GM21529 (cell line): ENCODE results near the gene ANKHD1.

Source experiments
- ATAC-seq: cut with Tn5 transposase; IDR thresholded peaks from one replicate; pipeline ENCODE4 v1.9.1; 2021; ENCODE audit not compliant: unreplicated experiment

Gene ANKHD1

DNA sequence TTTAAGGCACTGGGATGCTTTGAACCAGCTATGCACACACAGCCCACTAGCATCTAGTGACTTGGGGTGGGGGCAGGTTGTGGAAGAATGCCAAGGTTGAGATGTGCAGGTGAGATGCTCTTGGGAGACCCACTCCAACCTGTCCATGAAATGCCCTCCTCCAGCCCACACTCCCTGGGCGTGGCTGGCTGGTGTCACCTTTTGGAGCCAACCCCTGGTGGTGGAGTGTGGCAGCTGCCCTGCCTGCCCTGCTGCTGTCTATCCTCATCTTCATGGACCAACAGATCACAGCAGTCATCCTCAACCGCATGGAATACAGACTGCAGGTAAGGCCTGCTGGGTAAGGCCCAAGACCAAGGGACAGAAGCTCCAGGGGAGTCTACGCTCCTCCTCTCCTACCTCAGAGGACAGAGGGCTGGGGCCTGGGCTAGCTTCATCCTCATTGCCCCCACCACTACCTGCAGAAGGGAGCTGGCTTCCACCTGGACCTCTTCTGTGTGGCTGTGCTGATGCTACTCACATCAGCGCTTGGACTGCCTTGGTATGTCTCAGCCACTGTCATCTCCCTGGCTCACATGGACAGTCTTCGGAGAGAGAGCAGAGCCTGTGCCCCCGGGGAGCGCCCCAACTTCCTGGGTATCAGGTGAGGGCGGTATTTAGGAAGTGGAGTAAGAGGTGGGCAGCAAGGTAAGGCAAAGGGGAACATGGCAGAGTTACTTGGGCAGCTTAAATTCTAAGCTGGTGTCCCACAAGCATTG, 34.2 kb upstream of the ANKHD1 start:
- ATAC-seq, result no peak

DNA sequence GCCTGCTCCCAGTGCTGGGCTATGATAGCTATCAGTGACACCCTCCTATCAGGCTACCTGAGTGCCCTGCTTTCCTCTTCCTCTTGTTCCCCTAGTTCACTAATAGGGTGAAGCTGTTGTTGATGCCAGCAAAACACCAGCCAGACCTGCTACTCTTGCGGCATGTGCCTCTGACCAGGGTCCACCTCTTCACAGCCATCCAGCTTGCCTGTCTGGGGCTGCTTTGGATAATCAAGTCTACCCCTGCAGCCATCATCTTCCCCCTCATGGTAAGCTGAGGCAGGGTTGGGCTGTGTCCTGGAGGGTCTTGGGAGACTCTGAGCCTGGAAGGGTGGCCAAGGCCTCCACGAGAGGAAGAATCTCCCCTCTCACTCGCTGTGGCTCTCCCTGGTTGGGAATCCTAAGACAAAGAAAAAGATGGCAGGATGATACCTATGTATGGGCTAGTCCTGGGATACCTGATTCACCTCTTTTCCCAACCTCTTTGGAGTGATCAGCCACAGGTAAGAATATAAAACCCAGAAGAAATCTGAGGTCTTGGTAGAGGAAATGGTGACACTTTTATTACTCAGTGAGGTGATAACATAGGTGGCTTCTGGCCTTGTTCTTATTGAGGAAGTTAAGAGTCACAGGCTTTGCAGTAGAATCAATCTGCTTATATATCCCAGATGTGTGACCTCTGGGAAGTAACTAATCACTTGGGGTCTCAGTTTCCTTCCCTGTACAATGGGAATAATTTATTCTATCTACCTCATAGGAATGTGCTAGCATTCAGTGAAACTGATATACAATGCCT, 30.1 kb upstream of the ANKHD1 start:
- no peak for ATAC-seq

DNA sequence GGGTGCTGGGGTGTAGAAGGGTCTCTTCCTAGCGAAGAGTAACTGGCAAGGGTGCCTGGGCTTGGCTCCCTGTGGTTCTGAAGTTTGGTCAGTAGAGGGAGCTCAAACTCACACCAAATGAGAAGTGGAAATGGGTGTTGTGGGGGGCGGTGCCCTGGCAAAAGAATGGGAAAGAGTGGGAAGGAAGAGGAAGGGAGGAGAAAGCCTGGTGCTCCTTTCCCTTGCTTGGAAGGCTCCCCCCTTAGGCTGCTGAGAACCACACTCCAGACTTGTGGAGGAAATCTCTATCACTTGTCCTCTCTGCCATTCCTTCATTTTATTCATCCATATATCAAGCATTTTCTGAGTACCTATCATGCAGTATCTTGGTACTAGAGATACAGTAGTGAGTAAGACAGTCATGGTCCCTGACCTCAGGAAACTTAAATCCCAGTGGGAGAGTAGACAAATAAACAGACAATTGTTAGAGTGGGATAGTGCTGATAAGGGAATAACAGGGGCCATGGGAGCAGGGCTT, 28.6 kb upstream of the ANKHD1 start:
- peak; percentile 82 for ATAC-seq

DNA sequence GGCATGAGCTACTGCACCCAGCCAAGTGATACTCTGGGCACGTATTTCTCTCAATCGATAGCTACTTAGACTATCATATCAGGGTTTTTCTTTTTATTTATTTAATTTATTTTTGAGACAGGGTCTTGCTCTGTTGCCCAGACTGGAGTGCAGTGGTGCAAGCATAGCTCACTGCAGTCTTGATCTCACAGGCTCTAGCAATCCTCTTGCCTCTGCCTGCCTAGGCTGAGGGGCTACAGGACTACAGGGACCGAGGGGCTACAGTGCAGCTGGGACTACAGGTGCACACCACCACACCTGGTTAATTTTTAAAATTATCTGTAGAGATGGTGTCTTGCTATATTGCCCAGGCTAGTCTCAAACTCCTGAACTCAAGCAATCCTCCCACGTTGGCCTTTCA, 20.3 kb upstream of the ANKHD1 start:
- ATAC-seq, result no peak

DNA sequence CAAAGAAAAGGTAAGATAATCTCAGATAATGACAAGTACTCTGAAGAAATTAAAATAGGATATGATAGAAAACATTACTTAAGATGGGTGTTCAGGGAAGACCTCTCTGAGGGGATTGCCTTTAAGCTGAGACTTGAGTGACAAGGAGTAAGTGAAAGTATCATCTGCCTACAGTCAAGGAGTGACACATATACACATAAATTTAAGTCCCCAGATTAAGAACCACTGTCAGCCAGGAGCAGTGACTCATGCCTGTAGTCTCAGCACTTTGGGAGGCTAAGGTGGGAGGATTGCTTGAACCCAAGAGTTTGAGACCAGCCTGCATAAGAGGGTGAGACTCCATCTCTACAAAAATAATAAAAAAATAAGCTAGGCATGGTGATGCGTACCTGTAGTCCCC, 19.7 kb upstream of the ANKHD1 start:
- no peak for ATAC-seq

DNA sequence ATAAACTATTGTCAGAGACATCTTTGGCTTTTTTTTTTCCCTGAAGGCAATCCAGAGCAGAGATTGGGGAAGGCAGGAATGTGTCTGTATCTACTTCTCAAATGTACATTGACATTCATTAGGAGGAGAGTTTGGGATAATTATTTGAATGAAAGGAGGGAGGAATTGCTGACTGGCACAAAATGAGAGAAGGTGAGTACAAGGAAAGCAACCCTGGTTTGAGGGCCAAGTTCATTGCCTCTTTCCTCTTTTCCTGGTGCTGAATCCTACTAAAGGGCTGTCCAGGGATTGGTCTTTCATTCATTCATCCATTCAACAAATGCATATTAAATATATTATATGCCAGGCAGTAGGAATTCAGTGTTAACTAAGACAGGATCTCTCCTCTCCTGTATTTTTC, 18.8 kb upstream of the ANKHD1 start:
- ATAC-seq, result no peak

DNA sequence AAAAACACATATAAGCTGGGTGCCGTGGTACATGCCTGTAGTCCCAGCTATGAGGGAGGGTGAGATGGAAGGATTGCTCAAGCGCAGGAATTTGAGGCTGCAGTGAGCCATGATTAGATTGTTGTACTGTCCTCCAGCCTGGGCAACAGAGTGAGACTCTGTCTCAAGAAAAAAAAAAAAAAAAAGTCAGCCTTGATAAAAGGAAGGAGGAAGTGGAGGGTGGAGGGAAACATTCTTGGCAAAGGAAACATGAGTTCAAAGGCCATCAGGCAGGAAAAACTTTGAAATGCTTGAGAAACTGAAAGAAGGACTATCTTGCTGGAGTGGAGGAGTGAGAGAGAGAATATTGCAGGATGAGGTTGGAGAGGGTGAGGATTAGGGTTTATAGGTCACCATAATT, 18.3 kb upstream of the ANKHD1 start:
- no peak for ATAC-seq

DNA sequence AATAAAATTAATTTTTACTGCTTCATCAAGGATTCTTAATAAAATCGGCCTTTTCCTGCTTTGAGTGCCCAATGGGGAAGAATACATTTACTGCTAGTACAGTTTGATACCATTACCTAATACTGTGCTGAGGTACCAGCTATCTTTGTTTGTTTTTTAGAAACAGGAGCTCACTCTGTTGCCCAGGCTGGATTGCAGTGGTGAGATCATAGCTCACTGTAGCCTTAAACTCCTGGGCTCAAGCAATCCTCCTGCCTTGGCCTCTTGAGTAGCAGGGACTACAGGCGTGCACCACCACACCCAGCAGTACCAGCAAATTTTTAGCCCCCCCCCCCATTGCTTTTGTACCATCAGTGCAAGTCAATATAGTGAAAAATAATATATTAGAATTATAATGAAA, 13.6 kb upstream of the ANKHD1 start:
- no peak for ATAC-seq

DNA sequence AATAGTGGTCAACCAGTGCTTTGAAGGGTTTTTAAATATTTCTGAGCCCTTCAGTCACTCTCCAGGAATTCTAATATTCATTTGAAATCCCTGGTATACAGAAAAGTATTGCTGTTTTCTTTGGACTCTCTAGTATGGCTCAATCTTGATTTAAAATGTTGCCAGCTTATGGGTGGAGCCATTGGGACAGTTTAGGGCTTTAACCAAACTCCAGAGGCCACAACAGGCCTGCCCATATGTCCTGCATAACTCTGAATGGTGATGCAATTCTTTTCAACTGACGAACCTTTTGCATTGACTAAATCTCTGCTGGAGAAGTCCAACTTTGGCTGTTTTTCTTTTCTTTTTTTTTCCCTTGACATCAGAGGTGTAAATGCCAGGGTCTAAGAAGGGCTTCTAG, 10.3 kb upstream of the ANKHD1 start:
- no peak for ATAC-seq

DNA sequence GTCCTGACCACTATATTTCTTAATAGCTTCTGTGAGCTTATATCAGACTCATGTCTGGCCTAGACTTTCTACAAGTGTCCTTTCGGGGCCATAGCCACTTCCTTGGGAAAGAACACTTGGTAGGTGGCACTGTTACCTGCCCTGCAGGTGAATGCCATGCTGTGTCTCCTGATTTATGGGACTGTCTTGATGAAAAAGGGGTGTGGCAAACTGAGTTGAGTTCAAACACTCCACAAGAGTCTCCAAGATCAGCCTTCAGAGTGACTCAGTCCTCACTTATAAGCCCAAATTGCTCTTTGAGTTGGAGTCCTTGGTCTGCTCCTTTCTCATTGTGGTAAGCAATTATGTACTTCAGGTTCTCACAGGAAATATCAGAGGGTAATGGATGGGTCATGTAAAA, 9.9 kb upstream of the ANKHD1 start:
- ATAC-seq, result no peak

DNA sequence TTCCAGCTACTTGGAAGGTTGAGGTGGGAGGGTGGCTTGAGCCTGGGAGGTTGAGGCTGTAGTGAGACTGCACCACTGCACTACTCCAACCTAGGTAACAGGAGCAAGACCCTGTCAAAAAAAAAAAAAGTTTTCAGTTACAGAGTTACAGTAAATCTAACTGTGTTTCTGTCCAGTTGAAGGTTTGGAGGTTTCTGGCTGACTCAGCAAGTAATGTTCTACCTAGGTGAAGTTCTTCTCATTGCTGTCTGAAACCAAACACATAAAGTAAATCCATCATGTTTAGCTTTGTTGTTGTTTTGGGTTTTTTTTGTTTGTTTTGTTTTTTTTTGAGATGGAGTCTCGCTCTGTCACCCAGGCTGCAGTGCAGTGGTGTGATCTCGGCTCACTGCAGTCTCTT, 7.9 kb upstream of the ANKHD1 start:
- ATAC-seq, result no peak

DNA sequence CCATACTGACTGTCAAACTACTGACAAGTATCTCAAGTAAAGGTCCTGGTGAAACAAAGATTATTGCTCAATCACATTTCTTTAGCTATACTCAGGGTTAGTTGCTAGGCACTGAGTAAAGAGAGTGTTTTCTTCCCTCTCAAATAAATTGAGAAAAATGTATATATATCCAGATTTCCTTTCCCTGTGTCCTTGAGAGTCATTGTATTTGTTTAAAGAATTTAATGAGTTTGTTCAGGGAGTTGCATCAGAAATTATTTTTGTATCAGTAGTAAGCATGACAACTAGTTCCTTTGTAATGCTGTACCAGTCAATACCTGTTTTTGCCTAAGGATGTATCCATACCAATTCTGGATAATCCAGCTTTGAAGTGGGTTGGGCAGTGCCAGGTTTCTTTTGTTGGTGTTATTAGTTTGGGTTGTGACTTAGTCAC, 3.2 kb upstream of the ANKHD1 start:
- no peak for ATAC-seq

DNA sequence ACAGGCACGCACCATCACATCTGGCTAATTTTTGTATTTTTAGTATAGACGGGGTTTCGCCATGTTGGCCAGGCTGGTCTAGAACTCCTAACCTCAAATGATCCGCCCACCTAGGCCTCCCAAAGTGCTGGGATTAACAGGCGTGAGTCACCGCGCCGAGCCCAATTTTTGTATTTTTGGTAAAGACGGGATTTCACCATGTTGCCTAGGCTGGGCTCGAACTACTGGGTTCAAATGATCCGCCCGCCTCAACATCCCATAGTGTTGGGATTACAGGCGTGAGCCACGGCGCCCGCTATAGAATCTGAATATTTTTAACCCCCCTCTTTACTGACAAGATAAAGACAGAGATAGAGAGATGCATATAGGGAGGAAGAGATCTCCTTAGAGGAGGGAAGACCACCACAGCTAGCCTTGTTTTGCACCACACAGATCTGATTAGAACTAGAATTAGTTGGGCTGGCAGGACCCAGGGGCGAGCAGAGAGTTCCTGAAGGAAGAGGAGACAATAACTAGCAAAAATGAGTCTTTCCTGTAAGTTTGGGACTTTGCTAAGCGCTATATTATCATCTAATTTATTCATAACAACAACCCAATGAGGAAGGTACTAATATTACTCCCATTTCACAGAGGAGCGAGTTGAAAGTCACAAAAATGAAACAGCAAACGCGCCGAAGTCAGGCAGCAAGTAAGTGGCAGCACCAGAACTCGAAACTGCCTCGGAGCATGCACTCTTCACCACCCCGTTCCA, 1.5 kb upstream of the ANKHD1 start:
- peak; percentile 0 for ATAC-seq

DNA sequence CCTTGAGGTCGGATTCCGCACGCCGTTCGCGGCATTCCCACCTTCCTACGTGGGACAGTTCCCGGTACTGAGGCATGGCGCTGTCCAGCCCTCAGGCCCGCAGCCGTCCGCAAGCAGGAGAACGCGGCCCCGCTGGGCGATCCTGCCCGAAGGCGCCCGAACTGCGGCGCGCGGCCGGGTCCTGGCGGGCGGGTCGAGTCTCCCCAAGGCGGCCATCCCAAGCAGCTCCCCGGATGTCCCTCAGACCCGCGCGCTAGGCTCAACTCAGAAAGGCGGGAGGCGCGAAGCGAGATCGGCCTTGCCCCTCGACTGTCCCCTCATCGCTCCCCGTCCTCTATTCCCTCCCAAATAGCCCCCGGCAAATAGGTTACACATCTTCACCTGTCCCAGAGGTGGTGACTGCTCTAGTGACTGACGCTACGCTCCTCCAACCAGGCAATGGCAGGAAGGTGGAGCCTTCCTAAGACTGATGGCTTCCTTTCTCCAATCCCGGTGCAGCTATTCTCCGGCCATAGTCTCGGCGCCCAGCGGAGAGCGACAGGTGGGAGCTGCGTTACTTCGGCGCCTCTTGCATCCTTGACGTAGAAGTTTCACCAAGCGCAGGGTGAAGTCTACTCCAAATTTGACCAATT, 787 bp upstream of the ANKHD1 start:
- peak; percentile 67 for ATAC-seq

DNA sequence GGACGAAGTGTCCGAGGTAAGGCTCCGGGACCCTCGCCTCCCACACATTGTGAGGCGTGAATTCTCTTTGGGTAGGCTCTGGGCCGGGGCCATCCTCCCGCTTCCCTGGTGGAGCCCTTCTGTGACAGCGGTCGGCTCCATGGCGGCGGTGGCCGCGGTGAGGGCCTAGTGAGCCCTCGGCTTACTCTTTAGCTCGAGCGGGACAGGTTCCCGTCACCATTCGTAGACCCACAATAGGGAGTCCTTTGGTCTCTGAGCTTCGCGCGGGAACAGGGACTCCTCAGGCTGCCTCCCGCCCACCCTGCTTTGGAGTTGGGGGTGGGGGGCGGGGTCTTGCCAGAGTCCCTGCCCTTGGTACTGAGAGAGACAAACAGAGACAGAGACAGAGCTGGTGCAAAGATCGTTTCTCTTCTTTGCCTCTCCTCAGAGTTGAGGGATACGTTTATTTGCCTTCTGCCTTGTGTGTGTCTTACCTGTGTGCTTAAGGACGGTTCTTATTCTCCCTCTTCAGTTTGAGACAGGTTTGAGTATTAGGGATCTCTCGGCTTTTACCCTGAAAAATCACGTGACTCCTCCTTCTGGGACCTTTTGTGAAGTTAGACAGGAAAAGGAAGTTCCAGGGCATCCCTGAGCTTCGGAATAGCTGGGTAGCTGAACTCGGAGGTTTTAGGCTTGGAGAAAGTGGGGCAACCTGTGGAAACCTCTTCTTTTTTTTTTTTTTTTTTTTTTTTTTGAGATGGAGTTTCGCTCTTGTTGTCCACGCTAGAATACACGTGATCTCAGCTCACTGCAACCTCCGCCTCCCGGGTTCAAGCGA, 833 bp downstream of the ANKHD1 start:
- ATAC-seq, result no peak

DNA sequence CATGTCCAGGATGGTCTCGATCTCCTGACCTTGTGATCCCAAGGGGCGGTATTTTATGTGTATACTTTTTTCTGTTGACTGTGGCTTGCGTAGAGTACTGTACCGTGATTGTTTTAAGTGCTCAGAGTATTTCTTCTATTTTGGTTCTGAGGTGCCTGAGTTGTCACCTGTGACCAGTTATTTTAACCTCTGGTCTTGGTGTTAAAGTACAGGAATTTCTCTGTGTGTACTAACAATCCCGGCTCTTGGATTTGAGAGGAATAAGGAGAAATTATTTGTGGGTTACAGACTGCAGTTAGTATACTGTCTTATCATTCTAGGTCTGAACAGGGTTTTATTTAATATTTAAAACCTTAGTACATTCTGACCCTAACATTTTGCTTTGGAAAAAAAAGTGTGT, 2.0 kb downstream of the ANKHD1 start:
- ATAC-seq, result no peak

DNA sequence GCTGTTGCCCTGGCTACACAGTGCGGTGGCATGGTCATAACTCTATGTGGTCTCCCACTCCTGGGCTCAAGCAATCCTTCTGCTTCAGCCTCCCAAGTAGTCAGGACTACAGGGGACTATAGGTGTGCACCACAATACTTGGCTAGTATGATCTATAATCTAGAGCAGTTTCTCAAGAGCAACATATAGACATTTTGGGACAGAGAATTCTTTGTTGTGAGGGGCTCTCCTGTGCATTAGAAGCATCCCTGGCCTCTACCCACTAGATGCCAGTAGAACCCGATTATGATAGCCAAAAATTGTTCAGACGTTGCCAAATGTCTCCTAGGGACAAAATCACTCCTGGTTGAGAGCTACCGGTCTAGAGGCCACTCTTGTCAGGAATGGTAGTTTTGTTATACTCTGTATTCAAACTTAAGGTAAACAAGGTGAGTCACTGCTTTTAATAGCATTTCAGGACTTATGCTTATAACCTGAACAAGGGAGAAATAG, 7.2 kb downstream of the ANKHD1 start:
- no peak for ATAC-seq

DNA sequence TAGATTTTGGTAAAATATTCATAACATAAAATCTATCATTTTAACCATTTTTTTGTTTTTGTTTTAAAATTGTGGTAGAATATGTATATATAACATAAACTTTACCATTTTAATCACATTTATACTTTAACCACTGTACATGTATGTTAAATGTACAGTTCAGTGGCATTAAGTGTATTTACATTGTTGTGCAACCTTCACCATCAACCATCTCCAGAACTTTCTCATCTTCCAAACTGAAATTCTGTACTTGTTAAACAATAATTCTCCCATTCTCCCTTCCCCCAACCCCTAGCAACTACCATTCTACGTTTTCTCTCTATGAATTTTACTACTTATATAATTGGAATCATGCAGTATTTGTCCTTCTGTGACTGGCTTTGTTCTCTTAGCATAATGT, 11.6 kb downstream of the ANKHD1 start:
- ATAC-seq, result no peak

DNA sequence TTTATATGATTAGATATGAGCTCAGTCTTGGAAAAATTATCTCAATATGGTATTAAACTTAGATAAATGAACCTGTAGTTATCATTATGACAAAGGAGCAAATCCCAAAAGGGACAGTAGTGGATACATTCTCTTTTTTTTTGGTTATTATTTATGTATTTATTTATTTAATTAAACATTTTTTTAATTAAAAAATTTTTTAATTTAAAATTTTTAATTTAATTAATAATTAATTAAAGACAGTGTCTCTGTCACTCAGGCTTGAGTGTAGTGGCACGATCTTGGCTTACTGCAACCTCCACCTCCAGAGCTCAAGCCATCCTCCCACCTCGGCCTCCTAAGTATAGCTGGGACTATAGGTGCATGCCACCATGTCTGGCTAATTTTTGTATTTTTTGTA, 15.6 kb downstream of the ANKHD1 start:
- no peak for ATAC-seq

DNA sequence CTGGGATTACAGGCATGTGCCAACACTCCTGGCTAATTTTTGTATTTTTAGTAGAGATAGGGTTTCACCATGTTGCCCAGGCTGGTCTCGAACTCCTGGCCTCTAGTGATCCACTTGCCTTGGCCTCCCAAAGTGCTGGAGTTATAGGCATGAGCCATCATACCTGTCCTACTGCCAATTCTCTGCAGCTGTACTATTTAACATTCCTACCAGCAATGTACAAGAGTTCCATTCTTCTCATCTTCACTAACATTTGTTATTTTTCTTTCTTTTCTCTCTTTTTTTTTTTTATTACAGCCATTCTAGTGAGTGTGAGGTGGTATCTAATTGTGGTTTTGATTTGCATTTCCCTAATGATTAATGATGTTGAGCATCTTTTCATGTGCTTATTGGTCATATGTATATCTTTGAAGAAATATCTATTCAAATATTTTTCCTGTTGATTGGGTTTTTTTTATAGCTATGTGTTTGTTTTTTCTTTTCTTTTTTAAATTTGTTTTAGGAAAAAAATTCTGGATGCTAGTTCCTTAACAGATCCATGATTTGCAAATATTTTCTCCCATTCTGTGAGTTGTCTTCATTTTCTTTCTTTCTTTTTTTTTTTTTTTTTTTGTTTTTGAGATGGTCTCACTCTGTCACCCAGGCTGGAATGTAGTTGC, 17.4 kb downstream of the ANKHD1 start:
- no peak for ATAC-seq
